ENCODE data around the gene TPRG1L.

The TPRG1L gene

GRCh38 chr1:3668585-3669300 is 43.9 kb downstream of the TPRG1L start:
- peak; percentile 38 for DNase-seq

- no peak for DNase-seq
Observed at GRCh38 chr1:3669421-3669821, 44.6 kb downstream of the TPRG1L start.

GRCh38 chr1:3669971-3670431 is 45.2 kb downstream of the TPRG1L start:
- no peak for DNase-seq

- no peak for DNase-seq
Observed at GRCh38 chr1:3670823-3671265, 46.0 kb downstream of the TPRG1L start.

GRCh38 chr1:3671371-3672180 is 46.8 kb downstream of the TPRG1L start:
- no peak for DNase-seq

- DNase-seq = no peak
Observed at GRCh38 chr1:3672231-3672970, 47.6 kb downstream of the TPRG1L start.

GRCh38 chr1:3672971-3673361 is 48.2 kb downstream of the TPRG1L start:
- DNase-seq = no peak

- DNase-seq = no peak
Observed at GRCh38 chr1:3673381-3674099, 48.7 kb downstream of the TPRG1L start.

- no peak for DNase-seq
Observed at GRCh38 chr1:3674100-3675094, 49.6 kb downstream of the TPRG1L start.

- DNase-seq = no peak
Observed at GRCh38 chr1:3675436-3675835, 50.6 kb downstream of the TPRG1L start.

- DNase-seq = no peak
Observed at GRCh38 chr1:3676581-3677470, 52.0 kb downstream of the TPRG1L start.

GRCh38 chr1:3677484-3677883 is 52.7 kb downstream of the TPRG1L start:
- DNase-seq = no peak

GRCh38 chr1:3678361-3679097 is 53.7 kb downstream of the TPRG1L start:
- DNase-seq = no peak

GRCh38 chr1:3679098-3679555 is 54.3 kb downstream of the TPRG1L start:
- DNase-seq = no peak
